Colon (tissue), 2 donors: ENCODE data around the gene RNPEP.
"Not testable (repeated sequence)": the region's sequence is repeated elsewhere in the genome, so short reads cannot be mapped to it uniquely, and the experiment has no call there.

Experiments used
- FAIRE-seq: peaks from 2 replicates; lab custom pipeline; 2012; peaks lifted over from hg19 to GRCh38; lab: Jason Lieb, UNC
- donor health status: control.
- donor health status: control.

The RNPEP gene

GRCh38 chr1:201982623-201983379, at the start of gene RNPEP:
Gene RNPEP (plus strand): TSS chr1:201982648. CDS start chr1:201982667, 19 bp downstream.
- FAIRE-seq = no peak

GRCh38 chr1:201933840-201934430, 48.5 kb upstream of the RNPEP start:
- FAIRE-seq = no peak

GRCh38 chr1:201937624-201938213, 44.7 kb upstream of the RNPEP start:
- FAIRE-seq = no peak

- FAIRE-seq = no peak
These were observed 43.9 kb upstream of the RNPEP start for GRCh38 chr1:201938440-201939035.

- no peak for FAIRE-seq
These were observed 43.3 kb upstream of the RNPEP start for GRCh38 chr1:201939148-201939547.

GRCh38 chr1:201939574-201939973, 42.9 kb upstream of the RNPEP start:
- FAIRE-seq = no peak

GRCh38 chr1:201940316-201940715, 42.1 kb upstream of the RNPEP start:
- not testable (repeated sequence) for FAIRE-seq

GRCh38 chr1:201941420-201942128, 40.9 kb upstream of the RNPEP start:
- FAIRE-seq = no peak

- FAIRE-seq = no peak
These were observed 40.3 kb upstream of the RNPEP start for GRCh38 chr1:201942129-201942495.

GRCh38 chr1:201944002-201944401, 38.4 kb upstream of the RNPEP start:
- FAIRE-seq = no peak

- no peak for FAIRE-seq
These were observed 37.8 kb upstream of the RNPEP start for GRCh38 chr1:201944639-201945038.

GRCh38 chr1:201945157-201945556, 37.3 kb upstream of the RNPEP start:
- no peak for FAIRE-seq

GRCh38 chr1:201945863-201946223, 36.6 kb upstream of the RNPEP start:
- FAIRE-seq = no peak

GRCh38 chr1:201946224-201946908, 36.1 kb upstream of the RNPEP start, which contains the start of gene LMOD1:
Gene LMOD1 (minus strand): TSS chr1:201946548. CDS start chr1:201946340, 208 bp downstream.
- no peak for FAIRE-seq

- FAIRE-seq = no peak
These were observed 34.8 kb upstream of the RNPEP start for GRCh38 chr1:201947697-201948008.

GRCh38 chr1:201949491-201949890, 33.0 kb upstream of the RNPEP start:
- no peak for FAIRE-seq

GRCh38 chr1:201954263-201955008, 28.0 kb upstream of the RNPEP start:
- no peak for FAIRE-seq

- FAIRE-seq = no peak
These were observed 27.3 kb upstream of the RNPEP start, which contains the start of gene TIMM17A for GRCh38 chr1:201955009-201955728. Gene TIMM17A (plus strand): TSS chr1:201955503. CDS start chr1:201955527, 24 bp downstream.

- FAIRE-seq = no peak
These were observed 26.7 kb upstream of the RNPEP start for GRCh38 chr1:201955729-201956143.

- no peak for FAIRE-seq
These were observed 24.1 kb upstream of the RNPEP start for GRCh38 chr1:201958348-201958747.
